ENCODE data around the gene ARMH3. TPM values are rescaled to one million over a fixed set of nuclear protein-coding genes. Genes with fewer than 3 reads are reported as not detected.

ARMH3 gene
- total and polyA plus RNA-seq, 2 experiments from 2014 or later, result 8.7 to 11.1 TPM

GRCh38 chr10:101938305-101939007, 117.5 kb downstream of the ARMH3 start:
- Histone ChIP-seq H3K36me3 (ENCODE audit: insufficient read depth) (no peaks in the 10 kb centered on the region), H3K79me2 (replicated peaks; ENCODE audit: insufficient read depth) (no peaks in the 10 kb centered on the region), H3K4me2 (no peak overlapping the region), H3K27ac (ENCODE audit: low read depth) (no peak overlapping the region), H3K9me2 (ENCODE audit: insufficient read depth) (no peaks in the 10 kb centered on the region), H3F3A (replicated peaks; ENCODE audit: low read depth) (no peaks in the 10 kb centered on the region), H4K20me1 (replicated peaks; ENCODE audit: insufficient read depth) (0 out of 2 replicates have a peak, but pooled peaks cover 6% of the 10 kb centered on the region), H3K4me3 (no peak overlapping the region), H3K27me3 (ENCODE audit: insufficient read depth) (no peaks in the 10 kb centered on the region), H2AFZ (no peak overlapping the region), H3K4me1 (ENCODE audit: insufficient read depth) (0 out of 2 replicates have a peak, but pooled peaks cover 3% of the 10 kb centered on the region)
- TF ChIP-seq CTCF (conservative IDR thresholded peaks at IDR 0.05; ENCODE audit: low read depth in 2 of 2) (no peak), CREB1 (CRISPR knock-in tag; IDR thresholded peaks at IDR 0.05; ENCODE audit: low read depth) (no peak), ZNF114 (CRISPR knock-in tag; IDR thresholded peaks at IDR 0.05) (no peak), JUNB (IDR thresholded peaks at IDR 0.05; ENCODE audit: unreplicated experiment) (no peak), ZNF462 (CRISPR knock-in tag; IDR thresholded peaks at IDR 0.05) (no peak), POLR2AphosphoS5 (IDR thresholded peaks at IDR 0.05; ENCODE audit: low read depth) (no peak), ETS1 (IDR thresholded peaks at IDR 0.05) (no peak), NANOG (IDR thresholded peaks at IDR 0.05; ENCODE audit: borderline replicate concordance) (no peak), EZH2phosphoT487 (IDR thresholded peaks at IDR 0.05; ENCODE audit: unreplicated experiment) (no peak), ZNF331 (CRISPR knock-in tag; IDR thresholded peaks at IDR 0.05; ENCODE audit: low read depth) (no peak), EZH2 (IDR thresholded peaks at IDR 0.05; ENCODE audit: low read depth, unreplicated experiment) (no peak), REST (IDR thresholded peaks at IDR 0.05; ENCODE audit: unreplicated experiment) (no peak), STAT1 (IDR thresholded peaks at IDR 0.05; ENCODE audit: unreplicated experiment) (no peak)
- H3K4me1 Mint-ChIP-seq, result peaks cover 4% of the 10 kb centered on the region; the same call in 2 of the 3 replicates
- no peaks in the 10 kb centered on the region for H3K9me3 Mint-ChIP-seq
- H3K36me3 Mint-ChIP-seq (ENCODE audit: low read depth), result peaks cover 2% of the 10 kb centered on the region; the same call in 2 of the 3 replicates
- no peak for DNase-seq (ENCODE audit: low spot score)
- peaks cover 1% of the 10 kb centered on the region for H3K27me3 Mint-ChIP-seq (ENCODE audit: insufficient read depth, low read depth, poor library complexity)
- no peak overlapping the region; the same call in 1 of the 2 replicates for H3K27ac Mint-ChIP-seq
- no peak for ATAC-seq
- no peak overlapping the region for H3K4me3 Mint-ChIP-seq
